ENCODE results near the gene SLC28A1. TPM values are rescaled to one million over a fixed set of nuclear protein-coding genes. Genes with fewer than 3 reads are reported as not detected.
A peak's percentile ranks its signal among the peaks of the same experiment; 100 is the strongest.

The SLC28A1 gene
- polyA plus RNA-seq, 1 donor (not counting 4 experiments of a cell fraction or from before 2014, with no cell fraction given): not detected

DNA sequence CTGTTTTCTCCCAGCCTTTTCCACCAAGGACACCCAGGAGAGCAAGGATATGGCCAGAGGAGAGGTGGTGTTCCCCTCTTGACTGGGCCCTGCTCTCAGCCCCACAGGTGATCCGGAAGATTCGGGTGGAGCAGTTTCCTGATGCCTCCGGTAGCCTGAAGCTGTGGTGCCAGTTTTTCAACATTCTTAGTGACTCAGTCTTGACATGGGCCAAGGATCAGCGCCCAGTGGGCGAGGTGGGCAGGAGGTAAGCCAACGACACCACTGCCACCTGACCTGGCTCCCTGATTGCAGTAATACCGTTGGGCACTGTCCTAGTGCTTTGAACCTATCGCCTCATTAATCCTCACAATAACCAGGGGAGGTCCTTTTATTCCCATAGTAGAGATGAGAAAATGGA is 25.3 kb upstream of the SLC28A1 start:
- no peaks in the 10 kb centered on the region for H3K9me1 ChIP-seq (ENCODE audit: control insufficient read depth, extremely low read depth, insufficient read depth, low read length)
- peak overlapping the region; percentile 65 for H3K4me2 ChIP-seq (ENCODE audit: control insufficient read depth, extremely low read depth, insufficient read depth, low read depth, low read length)
- TF ChIP-seq, protein P1, sequence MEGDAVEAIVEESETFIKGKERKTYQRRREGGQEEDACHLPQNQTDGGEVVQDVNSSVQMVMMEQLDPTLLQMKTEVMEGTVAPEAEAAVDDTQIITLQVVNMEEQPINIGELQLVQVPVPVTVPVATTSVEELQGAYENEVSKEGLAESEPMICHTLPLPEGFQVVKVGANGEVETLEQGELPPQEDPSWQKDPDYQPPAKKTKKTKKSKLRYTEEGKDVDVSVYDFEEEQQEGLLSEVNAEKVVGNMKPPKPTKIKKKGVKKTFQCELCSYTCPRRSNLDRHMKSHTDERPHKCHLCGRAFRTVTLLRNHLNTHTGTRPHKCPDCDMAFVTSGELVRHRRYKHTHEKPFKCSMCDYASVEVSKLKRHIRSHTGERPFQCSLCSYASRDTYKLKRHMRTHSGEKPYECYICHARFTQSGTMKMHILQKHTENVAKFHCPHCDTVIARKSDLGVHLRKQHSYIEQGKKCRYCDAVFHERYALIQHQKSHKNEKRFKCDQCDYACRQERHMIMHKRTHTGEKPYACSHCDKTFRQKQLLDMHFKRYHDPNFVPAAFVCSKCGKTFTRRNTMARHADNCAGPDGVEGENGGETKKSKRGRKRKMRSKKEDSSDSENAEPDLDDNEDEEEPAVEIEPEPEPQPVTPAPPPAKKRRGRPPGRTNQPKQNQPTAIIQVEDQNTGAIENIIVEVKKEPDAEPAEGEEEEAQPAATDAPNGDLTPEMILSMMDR (optimal IDR thresholded peaks at IDR 0.05 in 1 of 3, IDR thresholded peaks at IDR 0.05 in 1 of 3, conservative IDR thresholded peaks at IDR 0.05 in 1 of 3; ENCODE audit: extremely low read depth in 1 of 3, insufficient read depth in 2 of 3, low read length in 3 of 3): no peak
- TF ChIP-seq EZH2 (IDR thresholded peaks at IDR 0.05; ENCODE audit: low read length): no peak
- peak; percentile 11 for DNase-seq (ENCODE audit: low read depth, low spot score)
- dilution Hi-C loops (cut with MboI; ENCODE audit: extremely low pct_ligation_motif_present, low sequenced_read_pairs): no loop called here
- H3K9ac ChIP-seq (ENCODE audit: control insufficient read depth, extremely low read depth, insufficient read depth, low read length): peak overlapping the region; percentile 3
- H4K20me1 ChIP-seq (ENCODE audit: control insufficient read depth, extremely low read depth, insufficient read depth, low read length): no peaks in the 10 kb centered on the region
- peak overlapping the region in 1 of 3 experiments; percentile 15 for H3K4me3 ChIP-seq (ENCODE audit: control insufficient read depth in 2 of 3, extremely low read depth in 1 of 3, insufficient read depth in 2 of 3, low read depth in 1 of 3, low read length in 3 of 3)
- H3K4me1 ChIP-seq (ENCODE audit: control insufficient read depth, extremely low read depth, insufficient read depth, low read length): peaks cover 19% of the 10 kb centered on the region
- H3K79me2 ChIP-seq (ENCODE audit: control insufficient read depth, insufficient read depth, low read length): no peaks in the 10 kb centered on the region
- FAIRE-seq: peak; percentile 88
- H3K9me3 ChIP-seq (ENCODE audit: control insufficient read depth, low read depth, low read length): no peaks in the 10 kb centered on the region
- peak overlapping the region; percentile 88 for H2AFZ ChIP-seq (ENCODE audit: control insufficient read depth, low read length)
- no peaks in the 10 kb centered on the region for H3K36me3 ChIP-seq (ENCODE audit: control insufficient read depth in 2 of 2, extremely low read depth in 1 of 2, insufficient read depth in 2 of 2, low read length in 2 of 2)
- H3K27me3 ChIP-seq (ENCODE audit: control insufficient read depth, extremely low read depth, insufficient read depth, low read length): no peaks in the 10 kb centered on the region
- no peak overlapping the region for H3K27ac ChIP-seq (ENCODE audit: control insufficient read depth, insufficient read depth, low read length)

DNA sequence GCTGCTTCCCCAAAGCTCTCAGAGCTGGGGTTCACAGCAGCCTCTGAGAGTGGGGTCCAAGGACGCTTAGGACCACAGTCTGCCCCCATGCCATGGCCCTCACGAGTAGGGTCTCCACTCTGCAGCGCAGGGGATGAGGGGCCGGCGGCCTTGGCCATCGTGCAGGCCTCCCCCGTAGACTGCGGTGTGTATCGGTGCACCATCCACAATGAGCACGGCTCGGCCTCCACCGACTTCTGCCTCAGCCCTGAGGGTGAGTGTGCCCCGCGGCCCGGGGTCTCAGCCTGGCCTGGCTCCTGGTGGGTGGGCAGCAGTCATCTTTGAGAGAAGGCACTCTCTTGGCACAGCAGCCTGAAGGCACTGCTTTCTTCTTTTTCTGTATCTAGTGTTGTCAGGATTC is 24.8 kb upstream of the SLC28A1 start:
- TF ChIP-seq, protein P1 (optimal IDR thresholded peaks at IDR 0.05 in 1 of 3, IDR thresholded peaks at IDR 0.05 in 1 of 3, conservative IDR thresholded peaks at IDR 0.05 in 1 of 3; ENCODE audit: extremely low read depth in 1 of 3, insufficient read depth in 2 of 3, low read length in 3 of 3): no peak
- TF ChIP-seq EZH2 (IDR thresholded peaks at IDR 0.05; ENCODE audit: low read length): no peak
- Histone ChIP-seq H3K4me3 (ENCODE audit: control insufficient read depth in 2 of 3, extremely low read depth in 1 of 3, insufficient read depth in 2 of 3, low read depth in 1 of 3, low read length in 3 of 3) (no peak overlapping the region), H3K9me3 (ENCODE audit: control insufficient read depth, low read depth, low read length) (no peaks in the 10 kb centered on the region), H3K27ac (ENCODE audit: control insufficient read depth, insufficient read depth, low read length) (no peak overlapping the region), H3K79me2 (ENCODE audit: control insufficient read depth, insufficient read depth, low read length) (no peaks in the 10 kb centered on the region), H3K9me1 (ENCODE audit: control insufficient read depth, extremely low read depth, insufficient read depth, low read length) (no peaks in the 10 kb centered on the region), H3K9ac (ENCODE audit: control insufficient read depth, extremely low read depth, insufficient read depth, low read length) (no peak overlapping the region), H2AFZ (ENCODE audit: control insufficient read depth, low read length) (no peak overlapping the region), H3K27me3 (ENCODE audit: control insufficient read depth, extremely low read depth, insufficient read depth, low read length) (no peaks in the 10 kb centered on the region), H4K20me1 (ENCODE audit: control insufficient read depth, extremely low read depth, insufficient read depth, low read length) (no peaks in the 10 kb centered on the region), H3K4me2 (ENCODE audit: control insufficient read depth, extremely low read depth, insufficient read depth, low read depth, low read length) (no peak overlapping the region), H3K36me3 (ENCODE audit: control insufficient read depth in 2 of 2, extremely low read depth in 1 of 2, insufficient read depth in 2 of 2, low read length in 2 of 2) (no peaks in the 10 kb centered on the region), H3K4me1 (ENCODE audit: control insufficient read depth, extremely low read depth, insufficient read depth, low read length) (peaks cover 19% of the 10 kb centered on the region)
- no peak for FAIRE-seq
- dilution Hi-C loops (cut with MboI; ENCODE audit: extremely low pct_ligation_motif_present, low sequenced_read_pairs): no loop called here
- DNase-seq (ENCODE audit: low read depth, low spot score): no peak

Data from keratinocyte (primary cell).